Stromal cell of bone marrow (primary cell): ENCODE results near the gene RAB30.

ENCODE experiments used
- DNase-seq: peaks from one replicate; pipeline ENCODE4 v3.0.0-alpha.2; 2012; ENCODE audit warnings: low read depth

The RAB30 gene

DNA sequence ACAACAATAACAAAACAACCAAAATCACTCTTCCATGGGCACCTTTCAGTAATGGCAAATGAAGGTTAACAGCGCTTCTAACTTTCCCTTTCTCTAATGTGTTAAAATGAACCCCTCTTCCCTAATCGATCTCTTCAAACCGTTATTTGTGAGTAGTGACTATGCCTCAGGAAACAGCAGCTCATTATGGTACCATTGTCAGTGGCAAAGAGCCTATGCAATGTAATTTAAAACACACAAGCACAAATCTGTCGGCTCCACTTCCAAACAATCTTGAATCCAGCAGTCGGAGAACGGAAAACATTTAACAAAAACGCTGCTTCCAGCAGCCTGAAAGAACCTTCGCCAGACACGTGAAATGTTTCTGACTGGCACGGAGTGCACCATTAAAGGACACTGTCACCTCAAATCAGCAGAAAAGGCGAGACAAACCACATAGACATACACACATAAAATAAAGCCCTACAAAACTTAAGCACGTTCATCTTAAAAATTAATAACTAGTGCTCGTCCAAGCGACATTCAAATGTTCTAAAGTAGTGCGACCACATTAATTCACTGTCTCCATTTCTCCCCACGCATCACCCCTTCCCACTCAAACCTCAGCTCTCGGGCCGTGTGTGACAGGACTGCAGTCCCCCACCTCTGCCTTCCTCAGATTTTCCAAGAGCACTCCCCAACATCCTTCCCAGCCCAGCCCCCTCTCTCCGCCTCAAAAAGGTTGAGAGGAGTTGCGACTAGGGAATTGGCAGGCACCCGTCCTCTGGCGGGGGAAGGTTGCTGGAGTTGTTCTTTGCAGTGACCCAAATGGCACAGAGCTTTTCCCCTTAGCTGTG, 748 bp downstream of the RAB30 start:
- DNase-seq, result no peak

DNA sequence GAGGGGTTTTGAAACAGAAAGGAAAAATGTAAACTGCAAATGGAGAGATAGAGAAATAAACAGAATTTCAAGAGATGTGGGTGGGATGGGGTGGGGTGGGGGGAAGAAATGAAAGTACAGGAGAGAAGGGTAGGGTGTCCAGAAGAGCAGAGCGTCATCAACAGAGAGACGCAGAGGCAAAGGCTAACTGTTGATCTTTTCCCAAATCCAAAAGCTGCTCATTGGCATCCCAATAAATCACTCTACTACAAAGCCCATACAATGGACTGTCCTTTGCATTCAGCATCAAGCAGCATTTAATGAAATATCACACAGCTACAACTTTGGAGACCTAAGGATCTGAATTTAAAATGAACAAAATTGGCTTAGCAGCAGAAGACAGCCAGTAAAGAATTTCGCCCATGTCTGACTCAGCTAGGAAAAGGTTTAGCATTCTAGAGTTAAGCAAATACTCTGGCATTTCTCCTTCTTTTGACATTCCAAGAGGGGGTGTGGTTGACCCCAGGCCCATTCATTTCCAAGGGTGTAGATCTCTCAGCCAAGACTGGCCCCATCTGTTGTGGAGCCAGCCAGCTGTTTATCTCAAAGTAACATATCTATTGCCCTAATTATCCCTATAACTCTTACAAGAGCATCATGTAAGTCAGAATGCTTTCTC, 1.5 kb downstream of the RAB30 start:
- no peak for DNase-seq

DNA sequence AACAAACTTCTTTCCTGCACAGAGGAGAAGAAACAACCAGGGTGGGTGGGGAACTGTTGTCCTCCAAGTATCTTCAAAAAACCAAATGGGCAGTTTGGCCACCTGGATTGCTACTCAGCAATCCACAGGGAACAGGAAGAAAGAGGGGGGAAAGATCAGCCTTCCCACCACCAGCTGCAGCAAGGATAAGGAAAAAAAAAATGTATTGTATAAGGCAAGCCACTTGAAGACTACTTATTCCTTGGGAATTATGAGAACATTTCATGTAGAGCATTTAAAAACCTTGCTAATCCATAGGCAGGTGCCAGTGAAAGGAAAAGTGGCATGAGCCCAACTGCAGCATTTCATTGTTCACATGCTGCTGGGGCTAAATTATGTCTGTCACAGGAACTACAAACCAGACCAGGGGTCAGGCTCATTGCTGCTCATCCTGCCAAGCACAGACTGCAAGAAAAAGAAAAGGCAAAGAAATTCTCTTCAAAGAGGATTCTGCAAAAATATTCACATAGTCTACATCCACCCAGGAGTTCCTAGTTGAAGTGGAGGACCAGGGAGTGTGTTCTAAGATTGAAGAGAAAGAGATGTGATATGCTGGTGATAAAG, 2.2 kb downstream of the RAB30 start:
- DNase-seq, result no peak

DNA sequence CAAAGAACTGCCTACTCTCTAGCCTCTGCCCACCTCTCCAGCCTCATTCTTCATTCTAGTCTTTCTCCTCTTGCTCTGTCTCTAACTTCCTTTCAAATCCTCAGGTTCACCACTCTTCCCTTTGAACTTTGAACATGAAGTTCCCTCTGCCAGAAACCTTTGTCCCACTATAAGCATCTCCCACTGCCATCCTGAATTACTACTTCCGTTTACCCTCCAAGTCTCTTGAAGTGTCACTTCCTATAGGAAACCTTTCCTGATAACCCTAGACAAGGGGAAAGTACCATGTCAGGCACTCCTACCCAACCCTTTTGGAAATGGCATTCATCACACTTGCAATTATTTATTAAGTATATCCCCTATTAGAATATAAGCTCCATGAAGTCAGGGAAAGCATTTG, 3.1 kb downstream of the RAB30 start:
- DNase-seq, result no peak

DNA sequence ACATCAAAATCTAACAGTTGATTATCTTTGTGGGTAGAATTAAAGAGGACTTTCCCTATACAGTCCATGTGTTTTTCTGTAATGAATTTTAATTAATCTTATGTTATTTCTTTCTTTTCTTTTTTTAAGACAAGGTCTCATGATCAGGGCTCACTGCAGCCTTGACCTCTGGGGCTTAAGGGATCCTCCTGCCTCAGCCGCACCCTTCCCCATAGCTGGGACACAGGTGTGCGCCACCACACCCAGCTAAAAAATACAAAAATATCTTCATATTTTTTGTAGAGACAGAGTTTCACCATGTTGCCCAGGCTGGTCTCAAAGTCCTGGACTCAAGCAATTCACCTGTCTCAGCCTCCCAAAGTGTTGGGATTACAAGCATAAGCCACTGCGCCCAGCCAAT, 7.7 kb downstream of the RAB30 start:
- no peak for DNase-seq

DNA sequence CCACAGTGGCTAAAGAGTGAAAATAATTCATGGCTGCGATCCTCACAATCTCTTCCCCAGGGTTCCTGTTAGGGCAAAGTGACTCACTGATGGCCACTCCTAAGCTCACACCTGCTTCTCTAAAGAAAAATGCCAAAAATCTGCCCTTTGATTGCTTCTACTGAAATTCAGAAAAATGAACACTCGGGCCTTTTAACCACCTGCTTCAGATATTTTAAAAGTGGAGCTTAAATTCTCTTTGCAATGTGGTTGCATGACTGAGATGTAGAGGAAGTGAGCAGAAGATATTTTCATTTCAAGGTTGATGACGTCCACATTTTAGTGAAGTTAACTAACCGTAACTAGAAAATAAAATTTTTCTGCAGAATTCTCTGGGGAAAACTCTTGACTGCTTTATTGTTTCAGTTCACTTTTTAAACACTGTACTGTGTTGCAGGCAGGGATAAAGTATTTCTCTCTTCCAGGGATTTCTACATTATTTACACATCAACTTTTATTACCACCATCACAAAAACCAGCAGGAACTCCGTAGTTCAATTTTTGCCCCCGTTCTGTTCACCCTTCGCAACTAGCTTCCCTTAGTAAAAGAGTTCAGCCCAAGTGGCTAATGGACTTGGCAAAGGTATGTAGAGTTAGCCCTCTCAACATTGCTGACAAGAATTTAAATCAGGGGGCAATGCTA, 8.5 kb downstream of the RAB30 start:
- DNase-seq, result peak; percentile 64

DNA sequence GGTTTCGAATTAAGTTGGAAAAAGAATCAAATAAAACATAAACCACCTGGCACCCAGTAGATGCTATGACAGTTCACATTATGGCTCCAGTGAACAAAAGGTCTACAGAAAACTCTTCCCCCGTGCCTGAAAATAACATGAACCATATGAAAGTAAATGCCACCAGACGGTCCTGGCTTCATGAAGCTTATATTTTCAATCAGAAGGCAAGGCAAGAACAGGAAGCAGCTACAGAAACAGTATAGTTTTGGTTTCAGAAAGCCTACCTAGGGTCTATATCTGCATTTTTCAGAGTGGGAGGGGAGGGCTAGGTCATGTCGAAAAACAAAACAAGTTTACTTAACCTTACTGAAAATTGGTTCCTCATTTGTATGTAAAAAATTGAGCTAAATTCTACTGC, 9.8 kb downstream of the RAB30 start:
- no peak for DNase-seq

DNA sequence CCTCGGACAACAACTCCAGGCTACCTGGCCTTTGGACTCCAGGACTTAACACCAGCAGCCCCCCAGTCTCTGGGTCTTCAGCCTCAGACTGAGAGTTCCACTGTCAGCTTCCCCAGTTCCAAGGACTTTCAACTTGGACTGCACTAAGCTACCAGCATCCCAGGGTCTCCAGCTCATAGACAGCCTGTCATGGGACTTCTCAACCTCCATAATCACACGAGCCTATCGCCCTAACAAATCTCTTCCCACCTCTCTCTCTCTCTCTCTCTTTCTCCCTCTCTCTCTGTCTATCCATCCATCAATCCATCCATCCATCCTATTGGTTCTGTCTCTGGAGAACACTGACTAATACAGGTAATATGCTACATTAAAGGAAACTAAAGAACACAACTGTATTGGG, 10.7 kb downstream of the RAB30 start:
- DNase-seq, result no peak

DNA sequence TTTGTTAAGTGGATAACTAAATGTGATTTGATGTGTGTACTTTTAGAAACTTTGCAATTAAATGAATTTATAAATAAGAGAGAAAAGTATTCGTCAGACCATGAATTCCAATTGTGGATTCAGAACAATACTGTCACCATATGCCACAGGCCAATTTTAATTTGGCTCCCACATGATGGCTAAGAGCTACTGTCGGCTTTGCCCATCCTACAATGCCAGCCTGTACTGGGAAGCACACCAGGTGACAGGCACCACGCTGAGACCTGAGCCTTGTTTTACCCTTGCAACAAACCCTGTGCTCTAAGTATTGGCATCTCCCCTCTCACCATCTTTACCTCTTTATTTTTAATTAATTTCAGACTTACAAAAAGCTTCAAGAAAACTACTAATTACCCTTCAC, 14.0 kb downstream of the RAB30 start:
- no peak for DNase-seq

DNA sequence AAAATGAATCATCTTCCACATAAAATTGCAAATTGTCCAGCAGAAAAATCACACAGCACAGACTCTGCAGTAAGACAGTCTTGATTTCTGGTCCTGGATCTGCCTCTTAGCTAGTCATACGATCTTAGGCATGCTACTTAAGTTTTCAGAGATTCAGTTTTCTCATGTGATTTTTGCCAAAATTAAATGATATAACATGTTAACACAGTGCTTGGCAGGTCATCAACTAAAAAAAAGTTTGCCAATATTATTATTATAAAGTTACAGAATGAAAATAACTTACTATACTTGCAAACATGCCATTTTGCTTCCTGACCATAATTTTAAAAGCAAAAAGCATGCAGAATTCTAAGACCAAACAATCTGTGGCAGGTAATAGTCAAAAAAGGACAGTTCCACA, 15.1 kb downstream of the RAB30 start:
- DNase-seq, result no peak

DNA sequence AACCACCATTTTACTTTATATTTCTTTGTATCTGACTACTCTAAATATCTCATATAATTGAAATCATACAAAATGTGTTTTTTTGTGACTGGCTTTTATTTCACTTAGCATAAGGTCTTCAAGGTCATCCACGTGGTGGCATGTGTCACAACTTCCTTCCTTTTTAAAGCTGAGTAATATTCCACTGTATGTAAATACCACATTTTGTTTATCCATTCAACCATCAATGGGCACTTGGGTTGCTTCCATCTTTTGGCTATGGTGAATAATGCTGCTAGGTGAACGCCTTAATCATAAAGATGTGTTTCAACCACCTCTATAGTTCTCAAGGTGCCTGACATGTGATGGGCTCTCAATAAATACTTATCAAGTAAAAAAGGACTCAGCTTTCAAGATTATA, 15.5 kb downstream of the RAB30 start:
- no peak for DNase-seq

DNA sequence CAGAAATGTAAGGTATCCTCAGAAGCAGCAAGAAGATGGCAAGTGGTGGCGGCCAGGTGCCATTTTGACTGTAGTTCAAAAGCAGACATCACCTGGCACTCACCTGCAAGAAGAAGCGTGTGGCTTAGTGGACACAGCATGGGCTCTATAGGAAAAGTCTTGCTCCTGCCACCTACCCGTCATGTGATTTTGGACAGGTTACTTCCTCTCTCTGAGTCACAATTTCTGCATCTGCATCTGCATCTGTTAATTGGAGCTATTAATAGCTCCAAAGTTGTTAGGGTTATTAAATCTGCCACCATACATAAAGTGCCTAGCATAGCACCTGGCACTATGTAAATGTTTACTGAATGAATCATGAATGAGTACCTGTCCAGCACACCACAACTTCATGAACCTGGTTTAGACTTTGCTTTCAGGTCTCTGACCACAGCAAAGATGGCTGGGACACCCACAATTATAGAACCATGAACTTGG, 16.8 kb downstream of the RAB30 start:
- no peak for DNase-seq

DNA sequence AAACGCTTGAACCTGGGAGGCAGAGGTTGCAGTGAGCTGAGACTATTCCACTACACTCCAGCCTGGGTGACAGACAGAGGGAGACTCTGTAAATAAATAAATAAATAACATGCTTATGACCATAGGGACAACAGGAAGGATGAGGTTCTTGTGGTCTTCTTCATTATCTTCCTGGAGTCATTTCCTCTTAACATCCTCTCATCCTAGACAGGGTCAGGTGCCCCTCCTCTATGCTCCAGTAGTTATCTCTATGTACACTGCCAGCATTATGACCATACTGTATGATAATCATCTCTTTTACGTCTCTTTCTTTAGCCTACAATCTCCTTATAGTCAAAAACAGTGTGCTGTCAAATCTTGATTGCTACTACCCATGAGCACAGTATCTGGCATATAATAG, 17.7 kb downstream of the RAB30 start:
- DNase-seq, result no peak

DNA sequence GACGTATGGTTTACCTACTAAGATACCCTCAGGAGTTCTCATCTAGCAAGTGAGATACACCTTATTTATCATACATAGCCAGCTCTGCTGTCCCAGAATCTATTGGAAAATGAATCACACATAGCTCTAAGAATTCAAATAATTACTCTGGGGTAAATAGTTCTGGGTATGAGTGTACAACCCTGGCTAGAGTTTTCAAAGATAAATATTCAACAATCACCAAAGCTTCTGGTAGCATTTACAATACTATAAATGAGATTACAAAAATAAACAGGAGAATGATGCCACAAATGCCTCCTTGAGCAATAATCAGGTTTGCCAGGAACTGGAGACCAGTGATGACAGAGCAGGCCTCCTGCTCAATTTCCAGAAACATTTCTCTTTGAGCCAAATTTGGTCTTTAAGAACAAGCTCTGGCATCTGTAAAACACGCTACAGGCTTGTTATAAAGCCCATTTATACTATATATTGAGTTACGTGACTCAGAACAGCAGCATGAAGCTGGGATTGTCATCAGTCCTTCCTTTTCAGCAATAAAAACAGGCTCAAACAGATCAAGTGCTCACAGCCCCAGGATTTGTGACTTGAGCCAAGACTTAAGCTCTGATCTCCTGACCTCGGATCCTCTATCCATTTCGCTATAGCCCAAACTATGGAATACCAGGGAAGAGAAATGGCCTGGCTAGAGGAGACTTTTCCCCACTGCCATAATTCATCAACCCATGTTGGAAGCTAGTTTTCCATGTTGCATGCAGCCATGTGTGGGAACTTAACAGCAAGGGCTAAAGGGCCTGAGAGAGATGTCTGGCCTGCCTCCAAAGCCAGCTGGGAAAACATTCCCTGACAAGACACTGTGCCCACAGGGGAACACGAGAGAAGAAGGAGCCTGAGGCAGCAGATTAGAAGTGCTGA, 19.7 kb downstream of the RAB30 start:
- DNase-seq, result peak; percentile 97

DNA sequence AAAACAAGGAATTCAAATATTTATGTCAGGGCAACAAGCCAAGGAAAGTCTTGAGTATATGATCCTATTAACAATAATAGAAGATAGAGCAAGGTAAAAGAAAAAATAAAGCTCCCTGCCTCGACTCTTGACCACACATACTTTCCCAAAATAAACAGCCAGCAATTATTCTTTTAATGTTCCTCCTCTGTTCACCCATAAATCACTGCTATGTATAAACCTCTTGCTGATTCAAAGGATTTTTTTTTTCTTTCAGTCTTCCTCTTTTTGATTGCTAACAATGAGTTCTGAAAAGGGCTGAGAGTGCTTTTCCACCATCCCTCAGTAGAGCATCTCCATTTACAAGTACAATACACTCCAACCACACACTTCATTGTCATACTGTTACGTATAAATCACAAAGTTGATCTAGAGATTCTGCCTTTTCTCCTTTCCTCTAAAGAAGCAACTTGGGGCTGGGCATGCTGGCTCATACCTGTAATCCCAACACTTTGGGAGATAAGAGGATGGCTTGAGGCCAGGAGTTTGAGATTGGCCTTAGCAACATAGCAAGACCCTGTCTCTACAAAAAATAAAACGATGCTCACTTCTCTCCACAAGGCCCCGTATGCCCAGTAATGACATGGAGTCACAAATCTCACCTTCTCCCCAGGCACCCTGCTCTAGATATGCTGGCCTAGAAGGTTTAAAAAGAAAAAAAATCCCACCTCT, 24.0 kb downstream of the RAB30 start:
- no peak for DNase-seq

DNA sequence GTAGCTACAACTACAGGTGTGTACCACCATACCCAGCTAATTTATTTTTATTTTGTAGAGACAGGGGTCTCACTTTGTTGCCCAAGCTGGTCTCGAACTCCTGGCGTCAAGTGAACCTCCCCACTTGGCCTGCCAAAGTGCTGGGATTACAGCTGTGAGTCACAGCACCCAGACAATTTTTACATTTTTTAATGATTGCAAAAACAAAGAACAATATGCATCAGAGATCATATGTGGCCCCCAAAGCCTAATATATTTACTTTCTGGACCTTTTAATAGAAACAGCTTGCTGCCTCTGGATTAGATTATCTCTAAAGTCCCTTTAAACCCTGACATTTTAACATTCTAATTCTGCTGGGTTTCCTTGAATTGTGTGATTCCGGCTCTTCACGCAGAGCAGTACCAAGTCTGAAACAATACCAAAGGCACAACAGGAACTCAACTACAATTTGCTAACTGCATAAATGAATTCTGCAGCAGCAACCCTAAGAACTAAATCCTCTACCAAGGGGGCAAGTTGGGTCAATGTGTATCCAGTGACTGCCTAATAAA, 25.0 kb downstream of the RAB30 start:
- no peak for DNase-seq

DNA sequence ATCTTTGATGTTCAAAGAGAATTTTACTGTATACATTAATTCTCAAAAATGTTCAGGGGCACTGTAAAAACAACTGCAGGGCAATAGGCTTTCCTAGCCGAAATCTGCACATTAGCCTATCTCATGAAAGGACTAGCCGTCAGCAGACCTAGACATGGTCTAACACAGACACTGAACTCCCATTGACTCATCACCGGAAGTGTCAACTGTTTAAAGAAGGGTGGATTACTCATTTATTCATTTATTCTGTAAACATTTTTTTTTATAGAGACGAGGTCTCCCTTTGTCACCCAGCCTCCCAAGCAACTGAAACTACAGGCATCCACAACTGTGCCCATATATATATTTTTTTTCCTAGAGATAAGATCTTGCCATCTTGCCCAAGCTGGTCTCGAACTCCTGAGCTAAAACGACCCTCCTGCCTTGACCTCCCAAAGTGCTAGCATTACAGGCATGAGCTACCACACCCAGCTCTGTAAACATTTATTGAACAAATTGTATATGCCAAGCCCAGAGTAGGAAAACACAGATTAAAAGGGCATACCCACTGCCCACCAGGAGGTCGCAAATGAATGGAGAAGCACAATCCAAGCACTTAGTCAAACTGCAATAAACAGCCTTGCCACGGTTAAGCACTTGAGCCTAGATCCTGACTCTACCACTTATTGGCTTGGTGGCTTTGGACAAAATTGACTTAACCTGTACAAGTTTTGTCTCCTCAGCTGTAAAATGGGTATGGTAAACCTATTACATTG, 26.6 kb downstream of the RAB30 start:
- DNase-seq, result no peak

DNA sequence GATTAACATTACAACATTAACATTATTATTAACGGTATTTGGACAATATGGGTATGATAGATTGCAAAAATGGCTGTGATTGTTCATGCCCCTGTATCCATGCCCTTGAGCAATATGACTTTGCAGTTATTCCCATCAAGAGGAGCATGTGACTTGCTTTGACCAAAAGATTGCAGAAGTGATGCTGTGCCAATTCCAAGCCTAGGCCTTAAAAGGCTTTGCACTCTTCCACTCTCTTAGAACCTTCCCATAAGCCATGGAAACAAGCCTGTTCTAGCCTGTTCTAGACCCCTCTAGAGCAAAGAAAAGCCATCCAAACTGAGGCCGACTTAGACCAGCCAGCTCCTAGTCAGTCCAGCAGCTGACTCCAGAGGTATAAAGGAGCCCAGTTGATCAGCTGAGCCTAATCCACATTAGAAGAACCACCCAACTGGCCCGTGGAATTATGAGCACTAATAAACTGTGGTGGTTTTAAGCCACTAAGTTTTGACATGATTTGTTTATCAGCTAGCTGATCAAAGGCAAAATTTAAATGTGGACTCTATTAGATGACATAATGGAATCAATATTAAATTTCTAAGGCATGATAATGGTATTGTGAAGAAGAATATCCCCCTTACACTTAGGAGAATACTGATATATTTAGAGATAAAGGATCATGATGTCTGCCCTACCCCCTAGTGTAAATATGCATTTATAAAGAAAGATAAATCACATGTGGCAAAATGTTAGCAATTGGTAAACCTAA, 28.6 kb downstream of the RAB30 start:
- DNase-seq, result no peak

DNA sequence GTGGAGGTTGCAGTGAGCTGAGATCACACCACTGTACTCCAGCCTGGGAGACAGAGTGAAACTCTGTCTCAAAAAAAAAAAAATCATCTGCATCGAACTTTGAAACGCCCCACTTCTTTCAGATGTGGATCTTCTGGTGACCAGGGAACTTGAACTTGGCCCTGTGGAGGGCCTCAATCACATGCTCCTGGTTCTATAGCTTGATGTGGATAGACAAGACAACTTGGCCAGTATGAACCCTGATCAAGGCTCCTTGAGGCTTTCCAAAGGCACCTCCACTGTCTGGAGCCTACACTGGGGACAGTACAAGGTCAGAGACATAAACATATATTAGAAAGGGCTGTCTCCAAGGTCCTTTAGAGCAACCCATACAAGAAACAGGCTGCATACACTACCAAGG, 30.6 kb downstream of the RAB30 start:
- DNase-seq, result no peak
